Karpas-422 (cell line): ENCODE results near the gene SERHL2. TPM values are rescaled to one million over a fixed set of nuclear protein-coding genes. Genes with fewer than 3 reads are reported as not detected.
"Not testable (repeated sequence)": the region's sequence is repeated elsewhere in the genome, so short reads cannot be mapped to it uniquely, and the experiment has no call there.

Source experiments
- DNase-seq: peaks from one replicate; pipeline ENCODE4 v3.0.0-alpha.2; 2015
- H2AFZ ChIP-seq: fragments of 200-600 bp; sonication (generic); 2 replicates; pipeline ENCODE4 v1.6.1; 2014; ENCODE audit warnings: antibody characterized with exemption, low read length, mixed read lengths
- H3K27ac ChIP-seq: fragments of 200-600 bp; sonication (generic); 2 replicates; pipeline ENCODE4 v1.5.1; 2014; ENCODE audit warnings: mild to moderate bottlenecking, low read length, moderate library complexity
- H3K27me3 ChIP-seq: fragments of 200-600 bp; sonication (generic); 2 replicates; pipeline ENCODE4 v1.6.1; 2014; ENCODE audit warnings: low read length, mixed read lengths
- H3K36me3 ChIP-seq: fragments of 200-600 bp; sonication (generic); 2 replicates; pipeline ENCODE4 v1.6.1; 2014; ENCODE audit warnings: low read length, mixed read lengths; ENCODE audit not compliant: insufficient read depth
- H3K4me1 ChIP-seq: fragments of 200-600 bp; sonication (generic); 2 replicates; pipeline ENCODE4 v1.6.1; 2014; ENCODE audit warnings: mild to moderate bottlenecking, low read length, mixed read lengths
- H3K4me2 ChIP-seq: fragments of 200-600 bp; sonication (generic); 2 replicates; pipeline ENCODE4 v1.6.1; 2014; ENCODE audit warnings: low read length, low read depth, mild to moderate bottlenecking; ENCODE audit not compliant: poor library complexity, severe bottlenecking
- H3K4me3 ChIP-seq: fragments of 200-600 bp; sonication (generic); 2 replicates; pipeline ENCODE4 v1.5.1; 2014; ENCODE audit warnings: mild to moderate bottlenecking, antibody characterized with exemption, low read length, mixed read lengths
- H3K79me2 ChIP-seq: fragments of 200-600 bp; sonication (generic); 2 replicates; pipeline ENCODE4 v1.6.1; 2014; ENCODE audit warnings: mild to moderate bottlenecking, low read length, mixed read lengths
- H3K9ac ChIP-seq: fragments of 200-600 bp; sonication (generic); 2 replicates; pipeline ENCODE4 v1.6.0; 2014; ENCODE audit warnings: low read length
- H3K9me2 ChIP-seq: fragments of 200-600 bp; sonication (generic), shearing (Covaris generic); replicated peaks from 2 replicates; pipeline ENCODE4 v1.6.0; 2014; ENCODE audit warnings: mild to moderate bottlenecking, low read length, moderate library complexity; ENCODE audit not compliant: insufficient read depth
- H3K9me3 ChIP-seq: fragments of 300-700, 200-600 bp; sonication (generic); 2 replicates; pipeline ENCODE4 v1.6.1; 2014; ENCODE audit warnings: low read length, mixed read lengths
- H4K20me1 ChIP-seq: fragments of 200-600 bp; sonication (generic); 2 replicates; pipeline ENCODE4 v1.6.1; 2014; ENCODE audit warnings: mild to moderate bottlenecking, antibody characterized with exemption, low read length, low read depth; ENCODE audit not compliant: insufficient read depth
- total RNA-seq: library from RNA; depleted of rRNA; stranded (reverse); fragments of >200 nt; shearing (Covaris generic); gene quantifications from 2 replicates; pipeline ENCODE4 v1.2.3, GENCODE V29; 2014; ENCODE audit warnings: low replicate concordance

Gene SERHL2
- total RNA-seq, 1 experiment from 2014 or later, result 3.7 TPM

DNA sequence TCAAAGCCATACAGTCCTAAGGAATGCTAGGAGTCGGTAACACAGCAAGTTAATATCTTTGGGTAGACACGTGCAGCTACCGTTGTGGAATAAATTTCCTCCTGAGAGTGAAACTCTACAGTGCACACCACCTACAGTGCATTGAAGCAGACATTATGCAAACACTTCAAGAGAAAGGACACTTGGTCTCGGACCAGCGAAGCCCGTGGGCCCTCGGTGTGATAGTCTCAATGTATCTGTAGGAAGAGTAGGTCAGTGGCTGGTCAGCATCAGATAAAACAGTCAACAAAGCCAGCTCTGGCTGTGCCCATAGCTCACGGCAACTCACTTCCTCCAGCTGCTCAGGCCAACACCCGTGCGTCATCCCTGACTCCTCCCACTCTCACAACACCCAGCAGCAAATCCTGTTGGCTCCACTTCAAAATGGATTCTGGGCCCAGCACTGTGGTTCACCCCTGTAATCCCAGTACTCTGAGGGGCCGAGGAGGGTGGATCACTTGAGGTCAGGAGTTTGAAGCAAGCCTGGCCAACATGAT is 14.5 kb upstream of the SERHL2 start:
- H3K27me3 ChIP-seq, H3K9me2 ChIP-seq, H2AFZ ChIP-seq, H3K4me3 ChIP-seq, H3K79me2 ChIP-seq, H4K20me1 ChIP-seq, H3K36me3 ChIP-seq, H3K9me3 ChIP-seq: not testable (repeated sequence)
- Histone ChIP-seq H3K4me2 (peak overlapping the region; percentile 45), H3K27ac (peak overlapping the region; percentile 89), H3K4me1 (peaks cover 48% of the 10 kb centered on the region), H3K9ac (peak overlapping the region; percentile 47; the same call in 1 of the 2 replicates)
- peak; percentile 47 for DNase-seq

DNA sequence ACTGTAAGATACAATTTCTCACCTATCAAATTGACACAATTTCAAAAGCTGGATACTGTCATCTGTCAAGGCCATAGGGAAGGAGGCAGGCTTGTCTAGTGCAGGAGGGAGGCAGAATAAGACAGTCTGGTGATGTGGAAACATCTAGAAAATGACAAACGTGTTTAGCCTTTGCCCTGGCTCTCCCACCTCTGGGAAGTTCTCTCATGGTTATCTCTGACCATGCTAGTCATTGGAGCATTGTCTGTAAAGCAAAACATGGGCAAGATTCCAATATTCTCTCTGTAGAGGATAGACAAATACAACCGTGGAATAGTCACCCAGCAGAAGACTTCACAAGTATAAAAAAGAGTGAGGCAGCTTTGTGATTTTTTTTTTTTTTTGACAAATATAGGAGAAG is 9.1 kb upstream of the SERHL2 start:
- Histone ChIP-seq H3K27me3 (no peaks in the 10 kb centered on the region), H3K27ac (no peak overlapping the region), H3K4me1 (no peaks in the 10 kb centered on the region; the same call in 1 of the 2 replicates), H3K36me3 (no peaks in the 10 kb centered on the region), H4K20me1 (no peaks in the 10 kb centered on the region), H3K79me2 (no peaks in the 10 kb centered on the region), H3K9me2 (no peaks in the 10 kb centered on the region), H3K4me2 (no peak overlapping the region), H2AFZ (no peak overlapping the region), H3K9ac (no peak overlapping the region), H3K9me3 (no peaks in the 10 kb centered on the region), H3K4me3 (no peak overlapping the region)
- no peak for DNase-seq

DNA sequence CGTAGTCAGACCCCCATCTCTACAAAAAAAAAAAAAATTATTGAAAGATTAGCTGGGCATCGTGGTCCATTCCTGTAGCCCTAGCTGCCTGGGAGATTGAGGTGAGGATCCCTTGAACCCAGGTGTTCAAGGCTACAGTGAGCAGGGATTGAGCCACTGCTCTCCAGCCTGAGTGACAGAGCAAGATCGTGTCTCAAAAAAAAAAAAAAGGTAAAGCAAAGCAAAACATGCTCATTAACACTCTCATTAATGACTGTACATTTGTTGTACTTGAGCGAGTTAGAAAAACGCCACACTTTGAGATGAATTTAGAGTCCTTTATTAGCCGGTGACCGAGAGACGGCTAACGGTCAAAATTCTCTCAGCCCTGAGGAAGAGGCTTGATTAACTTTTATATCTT is 6.2 kb upstream of the SERHL2 start:
- H3K4me2 ChIP-seq, result no peak overlapping the region
- no peak overlapping the region for H2AFZ ChIP-seq
- no peak overlapping the region for H3K4me3 ChIP-seq
- no peaks in the 10 kb centered on the region for H3K9me2 ChIP-seq
- DNase-seq, result no peak
- H3K79me2 ChIP-seq, result no peaks in the 10 kb centered on the region
- no peak overlapping the region for H3K9ac ChIP-seq
- no peaks in the 10 kb centered on the region for H3K36me3 ChIP-seq
- H4K20me1 ChIP-seq, result no peaks in the 10 kb centered on the region
- H3K9me3 ChIP-seq, result no peaks in the 10 kb centered on the region
- peaks cover 14% of the 10 kb centered on the region for H3K4me1 ChIP-seq
- H3K27me3 ChIP-seq, result no peaks in the 10 kb centered on the region
- H3K27ac ChIP-seq, result no peak overlapping the region

DNA sequence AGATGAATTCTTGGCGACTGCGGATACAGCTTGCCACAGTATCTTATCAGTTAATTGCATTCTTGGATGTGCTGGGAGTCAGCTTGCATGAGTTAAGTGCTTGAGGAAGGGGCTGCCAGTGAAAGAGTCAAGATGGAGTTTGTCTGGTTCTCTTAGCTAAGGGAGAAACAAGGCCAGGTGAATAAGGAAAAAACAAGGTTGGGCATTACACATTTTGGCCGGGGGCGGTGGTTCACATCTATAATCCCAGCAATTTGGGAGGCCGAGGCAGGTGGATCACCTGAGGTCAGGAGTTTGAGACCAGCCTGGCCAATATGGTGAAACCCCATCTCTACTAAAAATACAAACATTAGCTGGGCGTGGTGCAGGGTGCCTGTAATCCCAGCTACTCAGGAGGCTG is 5.6 kb upstream of the SERHL2 start:
- not testable (repeated sequence) for H3K4me3 ChIP-seq

DNA sequence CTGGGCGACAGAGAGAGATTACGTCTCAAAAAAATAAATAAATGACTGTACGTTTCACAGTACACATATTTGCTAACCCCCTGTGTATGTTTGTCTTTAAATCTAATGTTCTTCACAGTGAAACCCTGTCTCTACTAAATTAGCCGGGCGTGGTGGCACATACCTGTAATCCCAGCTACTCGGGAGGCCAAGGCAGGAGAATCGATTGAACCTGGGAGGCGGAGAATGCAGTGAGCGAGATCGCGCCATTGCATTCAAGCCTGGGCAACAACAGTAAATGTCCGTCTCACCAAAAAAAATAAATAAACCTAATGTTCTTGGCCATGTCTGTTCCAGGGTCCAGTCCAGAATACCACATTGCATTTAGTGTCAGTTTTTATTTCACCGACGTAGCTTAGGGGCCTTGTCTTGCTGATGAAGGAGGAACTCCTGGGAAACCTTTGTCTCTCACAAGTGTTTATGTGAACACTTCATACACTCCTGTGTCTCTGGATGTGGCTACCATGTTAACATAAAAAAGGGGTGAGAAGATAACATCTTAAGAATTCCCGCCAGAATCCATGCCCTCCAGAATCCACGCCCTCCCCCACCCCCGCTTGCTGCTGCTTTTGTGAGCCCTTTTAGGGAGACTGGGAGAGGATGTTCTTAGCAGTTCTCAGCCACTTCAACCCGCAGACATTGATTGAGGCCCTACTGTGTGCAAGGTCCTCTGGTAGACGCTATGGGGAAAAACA is 5.0 kb upstream of the SERHL2 start:
- H3K36me3 ChIP-seq, result no peaks in the 10 kb centered on the region
- no peaks in the 10 kb centered on the region for H3K9me2 ChIP-seq
- no peaks in the 10 kb centered on the region for H3K27me3 ChIP-seq
- H4K20me1 ChIP-seq, result no peaks in the 10 kb centered on the region
- no peak overlapping the region for H2AFZ ChIP-seq
- H3K79me2 ChIP-seq, result no peaks in the 10 kb centered on the region
- peaks cover 19% of the 10 kb centered on the region for H3K4me1 ChIP-seq
- no peak for DNase-seq
- H3K4me2 ChIP-seq, result no peak overlapping the region
- no peaks in the 10 kb centered on the region for H3K9me3 ChIP-seq
- H3K27ac ChIP-seq, result no peak overlapping the region
- H3K9ac ChIP-seq, result no peak overlapping the region
- H3K4me3 ChIP-seq, result no peak overlapping the region

More for the DNA sequence above, 5.6 kb upstream of the SERHL2 start:
- not testable (repeated sequence) for H3K36me3 ChIP-seq, H3K4me2 ChIP-seq, H4K20me1 ChIP-seq, H3K9ac ChIP-seq, H3K79me2 ChIP-seq, H2AFZ ChIP-seq, H3K27me3 ChIP-seq, H3K27ac ChIP-seq, H3K9me3 ChIP-seq, H3K9me2 ChIP-seq
- peak; percentile 27 for DNase-seq
- H3K4me1 ChIP-seq, result peaks cover 14% of the 10 kb centered on the region

DNA sequence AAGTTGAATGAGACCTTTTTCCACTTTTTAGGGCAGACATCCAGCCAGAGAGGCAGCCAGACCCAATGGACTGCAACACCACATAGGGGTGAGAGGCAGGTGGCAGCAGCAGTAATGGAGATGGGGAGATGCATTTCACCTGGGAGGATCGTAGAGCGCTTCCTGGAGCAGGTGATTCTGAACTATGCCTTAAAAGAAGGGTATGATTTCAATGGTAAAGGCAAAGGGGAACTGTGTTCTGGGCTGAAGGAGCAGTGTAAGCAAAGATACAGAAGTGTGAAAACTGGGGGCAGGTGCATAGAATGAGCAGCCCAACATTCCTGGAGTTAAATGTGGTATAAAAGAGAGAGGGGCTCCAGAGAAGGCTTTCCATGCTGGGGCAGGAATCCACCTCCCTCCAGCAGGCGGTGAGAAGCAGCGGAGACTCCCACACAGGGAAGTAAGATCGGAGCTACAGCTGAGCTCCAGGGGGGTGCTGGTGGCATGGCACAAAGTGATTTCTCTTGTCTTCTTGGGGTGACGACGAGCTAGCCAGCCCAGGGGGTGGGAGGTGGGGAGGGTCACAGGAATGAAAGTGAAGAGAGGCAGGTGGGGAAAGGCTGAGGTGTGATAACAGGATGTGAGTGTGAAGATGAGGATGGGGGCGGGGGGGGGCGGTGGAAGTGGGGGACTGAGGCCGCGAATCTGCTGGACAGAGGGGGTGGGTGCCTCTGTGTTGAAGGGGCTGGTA is 4.3 kb upstream of the SERHL2 start:
- Histone ChIP-seq H3K9me2 (no peaks in the 10 kb centered on the region), H2AFZ (no peak overlapping the region), H3K4me3 (no peak overlapping the region), H3K36me3 (no peaks in the 10 kb centered on the region), H3K9ac (no peak overlapping the region), H4K20me1 (no peaks in the 10 kb centered on the region), H3K9me3 (no peaks in the 10 kb centered on the region), H3K79me2 (no peaks in the 10 kb centered on the region), H3K4me2 (no peak overlapping the region), H3K27me3 (no peaks in the 10 kb centered on the region), H3K27ac (no peak overlapping the region), H3K4me1 (peaks cover 25% of the 10 kb centered on the region)
- no peak for DNase-seq

DNA sequence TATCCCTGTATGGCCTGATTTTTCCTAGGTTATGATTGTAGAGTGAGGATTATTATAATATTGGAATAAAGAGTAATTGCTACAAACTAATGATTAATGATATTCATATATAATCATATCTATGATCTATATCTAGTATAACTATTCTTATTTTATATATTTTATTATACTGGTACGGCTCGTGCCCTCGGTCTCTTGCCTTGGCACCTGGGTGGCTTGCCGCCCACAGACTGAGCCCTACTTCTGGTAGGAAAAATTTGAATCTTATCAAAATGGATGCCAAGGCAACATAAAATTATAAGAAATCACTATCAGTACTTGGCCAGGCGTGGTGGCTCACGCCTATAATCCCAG is 1.5 kb upstream of the SERHL2 start:
- H3K27me3 ChIP-seq, H4K20me1 ChIP-seq, H3K36me3 ChIP-seq, H3K9me2 ChIP-seq, H2AFZ ChIP-seq, H3K9ac ChIP-seq, H3K9me3 ChIP-seq, DNase-seq, H3K79me2 ChIP-seq, H3K4me3 ChIP-seq: not testable (repeated sequence)
- Histone ChIP-seq H3K27ac (peak overlapping the region; percentile 91; the same call in 1 of the 2 replicates), H3K4me2 (peak overlapping the region; percentile 57), H3K4me1 (peaks cover 25% of the 10 kb centered on the region)

DNA sequence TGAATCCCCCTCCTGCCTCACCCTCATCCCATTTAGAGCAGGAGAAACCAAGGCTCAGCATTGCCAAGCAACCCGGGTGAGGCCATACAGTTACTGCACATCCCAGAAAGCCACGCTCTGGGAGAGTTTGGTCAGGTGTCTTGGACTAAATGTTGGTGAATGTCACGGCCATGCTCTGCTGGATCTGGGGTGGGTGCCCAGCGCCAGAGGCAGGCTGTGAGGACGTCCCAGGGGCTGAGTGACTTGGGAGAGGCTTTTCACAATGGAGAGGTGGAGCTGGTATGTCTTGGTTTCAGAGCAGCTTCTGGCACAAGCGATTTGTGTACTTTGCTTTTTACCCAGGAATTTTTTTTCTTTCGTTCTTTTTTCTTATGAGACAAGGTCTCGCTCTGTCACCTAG is 6.6 kb downstream of the SERHL2 start:
- DNase-seq, result no peak
- Histone ChIP-seq H3K9me2 (no peaks in the 10 kb centered on the region), H3K9me3 (no peaks in the 10 kb centered on the region), H3K4me3 (no peak overlapping the region), H3K4me2 (no peak overlapping the region), H2AFZ (no peak overlapping the region), H4K20me1 (no peaks in the 10 kb centered on the region; the same call in 1 of the 2 replicates), H3K9ac (no peak overlapping the region), H3K36me3 (no peaks in the 10 kb centered on the region), H3K27ac (no peak overlapping the region), H3K79me2 (no peaks in the 10 kb centered on the region), H3K4me1 (peaks cover 13% of the 10 kb centered on the region), H3K27me3 (no peaks in the 10 kb centered on the region)
